GM12878 (cell line): ENCODE data around the gene LPCAT2. TPM values are rescaled to one million over a fixed set of nuclear protein-coding genes. Genes with fewer than 3 reads are reported as not detected.

Source experiments
- ATAC-seq: fragments of 200-7000 bp; cut with Tn5 transposase; 3 replicates; pipeline ENCODE4 v1.9.1; 2020; ENCODE audit warnings: mild to moderate bottlenecking, moderate library complexity
- BruUV-seq: library from RNA; stranded (reverse); fragments of 400-500 nt; replicated peaks from 2 replicates; lab custom pipeline; 2021; lab: Mats Ljungman, UMichigan
- CTCF ChIA-PET: fragments of 300-600 bp; sonication (Branson Sonifier 250); formaldehyde crosslinking; extraction: SDS; loops from one replicate; lab custom pipeline; 2021; ENCODE audit warnings: inconsistent platforms; lab: Yijun Ruan, JAX
- POLR2A ChIA-PET: fragments of 350-600 bp; formaldehyde crosslinking; extraction: SDS; loops from one replicate; lab custom pipeline; 2021; ENCODE audit warnings: inconsistent platforms; lab: Charles Lee
- RAD21 ChIA-PET: fragments of 300-600 bp; sonication (Branson Sonifier 250); formaldehyde crosslinking; loops from one replicate; lab custom pipeline; 2023; ENCODE audit warnings: antibody characterized with exemption; ENCODE audit not compliant: unreplicated experiment; lab: Charles Lee
- SMC1A ChIA-PET: fragments of 300-600 bp; sonication (Branson Sonifier 250); formaldehyde crosslinking; loops from one replicate; lab custom pipeline; 2023; ENCODE audit not compliant: unreplicated experiment, uncharacterized antibody; lab: Charles Lee
- DNase-seq: peaks from one replicate; pipeline ENCODE4 v3.0.0-alpha.2; 2011; ENCODE audit warnings: low read depth, low spot score
- FAIRE-seq: peaks from 3 replicates; lab custom pipeline; 2011; peaks lifted over from hg19 to GRCh38; lab: Jason Lieb, UNC
- H2AFZ ChIP-seq: 2 replicates; pipeline ENCODE4 v1.6.0; 2011; ENCODE audit warnings: low read depth, low read length, control low read depth; ENCODE audit not compliant: control insufficient read depth
- H3K27ac ChIP-seq: 2 replicates; pipeline ENCODE4 v1.5.1; 2011; ENCODE audit warnings: control low read depth; ENCODE audit not compliant: control insufficient read depth, insufficient read depth
- H3K27me3 ChIP-seq, 2 experiments: replicated peaks in 1 of 2; 2 replicates each; pipeline versions ENCODE4 v1.6.0 to v1.6.1; 2011; ENCODE audit warnings: low read length in 1 of 2; ENCODE audit not compliant: control insufficient read depth in 2 of 2, insufficient read depth in 2 of 2
- H3K36me3 ChIP-seq, 2 experiments: 2 replicates each; pipeline ENCODE4 v1.5.1; 2011; ENCODE audit warnings: low read length in 1 of 2; ENCODE audit not compliant: control insufficient read depth in 2 of 2, insufficient read depth in 2 of 2
- H3K4me1 ChIP-seq: 2 replicates; pipeline ENCODE4 v1.6.1; 2011; ENCODE audit warnings: mild to moderate bottlenecking, low read length, moderate library complexity, mixed read lengths; ENCODE audit not compliant: control insufficient read depth, insufficient read depth
- H3K4me2 ChIP-seq: 2 replicates; pipeline ENCODE4 v1.6.0; 2011; ENCODE audit warnings: control low read depth; ENCODE audit not compliant: control insufficient read depth, insufficient read depth
- H3K4me3 ChIP-seq: fragments of 200-600 bp; sonication (generic); 2 replicates; pipeline ENCODE4 v1.5.1; 2016
- H3K79me2 ChIP-seq: 2 replicates; pipeline ENCODE4 v1.6.0; 2011; ENCODE audit warnings: low read length; ENCODE audit not compliant: control insufficient read depth, insufficient read depth
- H3K9ac ChIP-seq: 2 replicates; pipeline ENCODE4 v1.8.0; 2011; ENCODE audit warnings: low read length, control low read depth, mixed read lengths; ENCODE audit not compliant: control insufficient read depth, insufficient read depth
- H3K9me3 ChIP-seq: replicated peaks from 3 replicates; pipeline ENCODE4 v1.5.1; 2011; ENCODE audit warnings: mild to moderate bottlenecking, low read length; ENCODE audit not compliant: control insufficient read depth, insufficient read depth
- H4K20me1 ChIP-seq: 2 replicates; pipeline ENCODE4 v1.6.0; 2011; ENCODE audit not compliant: control insufficient read depth, insufficient read depth
- ATF3 ChIP-seq: IDR thresholded peaks from 2 replicates; pipeline ENCODE4 v1.6.1; 2011; ENCODE audit warnings: low read depth, mild to moderate bottlenecking, low read length, moderate library complexity, borderline replicate concordance; ENCODE audit errors: extremely low read depth
- CHD2 ChIP-seq: IDR thresholded peaks from 2 replicates; pipeline ENCODE4 v1.6.1; 2011; ENCODE audit warnings: low read depth, low read length, improper control_type of control experiment, borderline replicate concordance
- FOXM1 ChIP-seq: IDR thresholded peaks from 2 replicates; pipeline ENCODE4 v1.6.1; 2012; ENCODE audit warnings: low read depth, mild to moderate bottlenecking, inconsistent platforms, low read length, moderate library complexity
- IKZF1 ChIP-seq: fragments of 450-650 bp; conservative IDR thresholded peaks from 2 replicates; pipeline ENCODE4 v1.6.1; 2017; ENCODE audit warnings: antibody characterized with exemption, mild to moderate bottlenecking
- MXI1 ChIP-seq: fragments of 150-350 bp; IDR thresholded peaks from 2 replicates; pipeline ENCODE4 v1.6.1; 2011; ENCODE audit warnings: low read depth, mild to moderate bottlenecking, inconsistent platforms, low read length, improper control_type of control experiment
- NR2C1 ChIP-seq: fragments of 450-650 bp; IDR thresholded peaks from 2 replicates; pipeline ENCODE4 v1.6.1; 2017; ENCODE audit warnings: antibody characterized with exemption, mild to moderate bottlenecking, moderate library complexity
- POLR2A ChIP-seq: IDR thresholded peaks from 2 replicates; pipeline ENCODE4 v1.6.1; 2011; ENCODE audit warnings: low read depth, mild to moderate bottlenecking, low read length
- RAD21 ChIP-seq: IDR thresholded peaks from 2 replicates; pipeline ENCODE4 v1.6.1; 2011; ENCODE audit warnings: mild to moderate bottlenecking, low read depth, low read length, moderate library complexity; ENCODE audit not compliant: insufficient read depth
- STAT1 ChIP-seq: fragments of 450-650 bp; conservative IDR thresholded peaks from 2 replicates; pipeline ENCODE4 v1.6.1; 2014; ENCODE audit warnings: antibody characterized with exemption, mild to moderate bottlenecking
- ZNF207 ChIP-seq: fragments of 450-650 bp; IDR thresholded peaks from 2 replicates; pipeline ENCODE4 v1.6.1; 2014; ENCODE audit warnings: antibody characterized with exemption, mild to moderate bottlenecking, borderline replicate concordance
- ZNF274 ChIP-seq: IDR thresholded peaks from one replicate; pipeline ENCODE4 v1.8.0; 2011; ENCODE audit not compliant: insufficient read length, insufficient read depth
- in situ Hi-C: fragments of 300-500 bp; cut with MboI; formaldehyde crosslinking; loops from 9 replicates; pipeline ENCODE4 v1.14.3; 2018; ENCODE audit warnings: mixed read lengths
- intact Hi-C: fragments of 100-400 bp; cut with micrococcal nuclease; formaldehyde crosslinking; loops from one replicate; pipeline ENCODE4 v1.14.2; 2022; ENCODE audit not compliant: unreplicated experiment
- polyA plus RNA-seq, 11 experiments: library from polyadenylated mRNA; depleted of rRNA in 4 of 11; unstranded in 6 of 11; stranded (reverse) in 5 of 11; fragments of >200 nt; fragmentation: Nextera tagmentation in 4 of 11; fragmentation: Illumina TruSeq in 1 of 11; extraction: Ambion mirVana in 4 of 11; extraction: Trizol in 1 of 11; gene quantifications; 1 replicate in 1 of 11; 2 replicates in 10 of 11; pipeline versions ENCODE4 v1.2.1 to v1.2.3, GENCODE V29; 2011 to 2016; ENCODE audit warnings: inconsistent platforms in 2 of 11, missing spikeins in 2 of 11, low read depth in 1 of 11
- total RNA-seq, 4 experiments: library from RNA; depleted of rRNA in 3 of 4; stranded (reverse); fragments of >200 nt in 3 of 4; fragmentation: Illumina TruSeq in 1 of 4; extraction: Trizol in 1 of 4; gene quantifications; 2 replicates each; pipeline versions ENCODE4 v1.2.1 to v1.2.3, GENCODE V29; 2013 to 2021
- TF ChIP-seq, protein P1 (sequence below): fragments of 450-650 bp; formaldehyde crosslinking; IDR thresholded peaks from 2 replicates; pipeline ENCODE4 v1.4.0; 2022; ENCODE audit warnings: mild to moderate bottlenecking, moderate library complexity
- TF ChIP-seq, protein P2 (sequence below): fragments of 450-650 bp; IDR thresholded peaks from 2 replicates; pipeline ENCODE4 v1.6.1; 2016; ENCODE audit warnings: mild to moderate bottlenecking

Gene LPCAT2
- total and polyA plus RNA-seq, 10 of the 15 experiments (the other 5 are each of a cell fraction or from before 2014, with no cell fraction given): 0.01 TPM; not detected in 9

DNA sequence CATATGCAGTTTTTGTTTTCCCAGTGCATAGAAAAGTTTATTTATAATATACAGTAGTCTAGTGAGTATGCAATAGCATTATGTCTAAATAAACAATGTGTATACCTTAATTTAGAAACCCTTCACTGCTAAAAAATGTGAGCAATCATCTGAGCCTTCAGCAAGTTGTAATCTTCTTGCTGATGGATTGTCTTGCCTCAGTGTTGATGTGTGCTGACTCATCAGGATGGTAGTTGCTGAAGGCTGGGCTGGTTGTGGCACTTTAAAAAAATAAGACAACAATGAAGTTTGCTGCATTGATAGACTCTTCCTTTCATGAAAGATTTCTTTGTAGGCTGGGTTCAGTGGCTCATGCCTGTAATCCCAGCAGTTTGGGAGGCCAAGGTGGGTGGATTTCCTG, 43.7 kb downstream of the LPCAT2 start:
- intact Hi-C loops: no loop called here
- FAIRE-seq: no peak

More for the DNA sequence above, 43.7 kb downstream of the LPCAT2 start:
- ChIA-PET RAD21 (no interaction called here), POLR2A (no interaction called here), CTCF (no interaction called here), SMC1A (no interaction called here)
- Histone ChIP-seq H3K4me1 (no peaks in the 10 kb centered on the region), H4K20me1 (no peaks in the 10 kb centered on the region), H3K4me2 (no peak overlapping the region), H3K4me3 (no peak overlapping the region), H3K79me2 (no peaks in the 10 kb centered on the region), H3K9ac (no peak overlapping the region), H3K36me3 (no peaks in the 10 kb centered on the region), H3K9me3 (no peaks in the 10 kb centered on the region), H2AFZ (no peak overlapping the region), H3K27ac (no peak overlapping the region), H3K27me3 (no peaks in the 10 kb centered on the region; a peak in 1 of 4 replicates)
- no peak for TF ChIP-seq ZNF274
- no peak for TF ChIP-seq CHD2
- TF ChIP-seq NR2C1: no peak
- no peak for TF ChIP-seq ATF3
- TF ChIP-seq RAD21: no peak
- no peak for TF ChIP-seq IKZF1
- TF ChIP-seq FOXM1: no peak
- TF ChIP-seq, protein P1, sequence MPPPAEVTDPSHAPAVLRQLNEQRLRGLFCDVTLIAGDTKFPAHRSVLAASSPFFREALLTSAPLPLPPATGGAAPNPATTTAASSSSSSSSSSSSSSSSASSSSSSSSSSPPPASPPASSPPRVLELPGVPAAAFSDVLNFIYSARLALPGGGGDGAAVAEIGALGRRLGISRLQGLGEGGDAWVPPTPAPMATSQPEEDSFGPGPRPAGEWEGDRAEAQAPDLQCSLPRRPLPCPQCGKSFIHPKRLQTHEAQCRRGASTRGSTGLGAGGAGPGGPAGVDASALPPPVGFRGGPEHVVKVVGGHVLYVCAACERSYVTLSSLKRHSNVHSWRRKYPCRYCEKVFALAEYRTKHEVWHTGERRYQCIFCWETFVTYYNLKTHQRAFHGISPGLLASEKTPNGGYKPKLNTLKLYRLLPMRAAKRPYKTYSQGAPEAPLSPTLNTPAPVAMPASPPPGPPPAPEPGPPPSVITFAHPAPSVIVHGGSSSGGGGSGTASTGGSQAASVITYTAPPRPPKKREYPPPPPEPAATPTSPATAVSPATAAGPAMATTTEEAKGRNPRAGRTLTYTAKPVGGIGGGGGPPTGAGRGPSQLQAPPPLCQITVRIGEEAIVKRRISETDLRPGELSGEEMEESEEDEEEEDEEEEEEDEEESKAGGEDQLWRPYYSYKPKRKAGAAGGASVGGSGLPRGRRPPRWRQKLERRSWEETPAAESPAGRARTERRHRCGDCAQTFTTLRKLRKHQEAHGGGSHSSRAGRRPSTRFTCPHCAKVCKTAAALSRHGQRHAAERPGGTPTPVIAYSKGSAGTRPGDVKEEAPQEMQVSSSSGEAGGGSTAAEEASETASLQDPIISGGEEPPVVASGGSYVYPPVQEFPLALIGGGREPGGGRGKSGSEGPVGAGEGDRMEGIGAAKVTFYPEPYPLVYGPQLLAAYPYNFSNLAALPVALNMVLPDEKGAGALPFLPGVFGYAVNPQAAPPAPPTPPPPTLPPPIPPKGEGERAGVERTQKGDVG: no peak
- TF ChIP-seq ZNF207: no peak
- no peak for TF ChIP-seq STAT1
- TF ChIP-seq, protein P2, sequence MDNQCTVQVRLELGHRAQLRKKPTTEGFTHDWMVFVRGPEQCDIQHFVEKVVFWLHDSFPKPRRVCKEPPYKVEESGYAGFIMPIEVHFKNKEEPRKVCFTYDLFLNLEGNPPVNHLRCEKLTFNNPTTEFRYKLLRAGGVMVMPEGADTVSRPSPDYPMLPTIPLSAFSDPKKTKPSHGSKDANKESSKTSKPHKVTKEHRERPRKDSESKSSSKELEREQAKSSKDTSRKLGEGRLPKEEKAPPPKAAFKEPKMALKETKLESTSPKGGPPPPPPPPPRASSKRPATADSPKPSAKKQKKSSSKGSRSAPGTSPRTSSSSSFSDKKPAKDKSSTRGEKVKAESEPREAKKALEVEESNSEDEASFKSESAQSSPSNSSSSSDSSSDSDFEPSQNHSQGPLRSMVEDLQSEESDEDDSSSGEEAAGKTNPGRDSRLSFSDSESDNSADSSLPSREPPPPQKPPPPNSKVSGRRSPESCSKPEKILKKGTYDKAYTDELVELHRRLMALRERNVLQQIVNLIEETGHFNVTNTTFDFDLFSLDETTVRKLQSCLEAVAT: no peak
- TF ChIP-seq MXI1: no peak
- TF ChIP-seq POLR2A: no peak
- BruUV-seq: no TSS peak
- in situ Hi-C loops: no loop called here
- DNase-seq: no peak
- ATAC-seq: no peak
